ENCODE results near the gene HCRTR1.

The HCRTR1 gene

GRCh38 chr1:31576201-31576669 lies 41.3 kb upstream of the HCRTR1 start, which contains the start of gene TINAGL1:
TSS of gene TINAGL1 (plus strand) at chr1:31576515. CDS start at chr1:31577149, 634 bp downstream.
- H3K9me3 ChIP-seq (ENCODE audit: low read length) = no peaks in the 10 kb centered on the region
- H3K27me3 ChIP-seq (ENCODE audit: insufficient read depth, low read length) = peaks cover 68% of the 10 kb centered on the region
- H3K4me3 ChIP-seq (ENCODE audit: low read length) = no peak within 1 kb of the TSS
- no peaks in the 10 kb centered on the region for H3K4me1 ChIP-seq (ENCODE audit: insufficient read depth, low read length)
- H3K36me3 ChIP-seq (ENCODE audit: insufficient read depth, low read length) = no peaks in the 10 kb centered on the region
- H2AFZ ChIP-seq (ENCODE audit: low read depth, low read length) = no peak within 1 kb of the TSS

DNA sequence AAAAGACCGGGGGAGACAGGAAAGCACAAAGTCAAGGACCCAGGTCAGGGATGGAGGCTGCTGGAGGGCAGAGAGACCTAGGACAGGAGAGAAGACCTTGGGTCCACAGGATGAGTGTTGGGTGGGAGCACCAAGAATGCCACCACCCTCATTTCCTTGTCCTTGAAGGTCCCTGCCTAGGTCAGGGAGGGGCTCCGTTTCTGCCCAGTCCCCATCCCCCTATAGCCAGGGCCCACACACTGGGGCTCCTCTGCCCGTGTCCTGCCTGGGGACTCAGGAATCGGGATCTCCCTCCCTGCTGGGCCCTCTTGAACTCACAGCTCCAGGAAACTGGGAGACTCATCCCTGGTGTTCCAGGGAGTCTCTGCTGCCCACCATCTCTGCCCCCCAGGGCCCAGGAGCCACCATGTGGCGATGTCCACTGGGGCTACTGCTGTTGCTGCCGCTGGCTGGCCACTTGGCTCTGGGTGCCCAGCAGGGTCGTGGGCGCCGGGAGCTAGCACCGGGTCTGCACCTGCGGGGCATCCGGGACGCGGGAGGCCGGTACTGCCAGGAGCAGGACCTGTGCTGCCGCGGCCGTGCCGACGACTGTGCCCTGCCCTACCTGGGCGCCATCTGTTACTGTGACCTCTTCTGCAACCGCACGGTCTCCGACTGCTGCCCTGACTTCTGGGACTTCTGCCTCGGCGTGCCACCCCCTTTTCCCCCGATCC lies 40.6 kb upstream of the HCRTR1 start:
- Histone ChIP-seq H3K9me3 (ENCODE audit: low read length) (no peaks in the 10 kb centered on the region), H3K4me3 (ENCODE audit: low read length) (no peak overlapping the region)

DNA sequence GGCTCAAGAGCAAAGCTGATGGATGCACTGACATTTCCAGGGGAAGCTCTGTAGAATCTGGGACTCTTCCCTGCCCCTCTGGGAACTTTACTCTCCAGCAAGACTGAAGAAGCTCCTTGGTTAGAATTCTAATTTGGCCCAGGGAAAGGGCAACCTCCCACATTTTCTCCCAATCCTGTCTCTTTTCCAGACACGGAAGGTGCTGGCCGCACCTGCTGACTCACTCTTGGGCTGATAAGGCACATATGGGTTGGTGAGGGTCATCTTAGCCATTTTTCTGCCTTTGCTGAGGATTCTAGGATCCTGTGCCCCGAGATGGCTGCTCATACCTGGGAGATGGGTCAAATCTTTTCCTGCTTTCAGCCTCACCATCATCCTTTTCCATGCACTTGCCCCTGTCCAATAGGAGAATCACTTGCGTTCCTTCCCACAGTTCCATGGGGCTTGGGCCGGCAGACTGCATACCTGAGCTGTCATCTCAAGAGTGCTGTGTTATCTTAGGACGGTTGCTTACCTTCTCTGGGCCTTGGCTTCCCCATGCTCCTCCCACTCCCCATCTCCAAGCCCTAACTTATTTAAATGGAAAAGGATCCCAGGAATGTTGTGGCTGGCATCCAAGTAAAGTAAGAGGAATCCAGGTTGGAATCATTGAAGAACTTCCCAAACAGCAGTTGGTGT lies 39.8 kb upstream of the HCRTR1 start:
- no peaks in the 10 kb centered on the region for H3K9me3 ChIP-seq (ENCODE audit: low read length)
- peaks cover 68% of the 10 kb centered on the region for H3K27me3 ChIP-seq (ENCODE audit: insufficient read depth, low read length)
- no peaks in the 10 kb centered on the region for H3K4me1 ChIP-seq (ENCODE audit: insufficient read depth, low read length)
- no peaks in the 10 kb centered on the region for H3K36me3 ChIP-seq (ENCODE audit: insufficient read depth, low read length)
- H2AFZ ChIP-seq (ENCODE audit: low read depth, low read length) = no peak overlapping the region
- no peak overlapping the region for H3K4me3 ChIP-seq (ENCODE audit: low read length)

More for the DNA sequence above, 40.6 kb upstream of the HCRTR1 start:
- H3K27me3 ChIP-seq (ENCODE audit: insufficient read depth, low read length) = peaks cover 68% of the 10 kb centered on the region
- no peaks in the 10 kb centered on the region for H3K4me1 ChIP-seq (ENCODE audit: insufficient read depth, low read length)
- no peaks in the 10 kb centered on the region for H3K36me3 ChIP-seq (ENCODE audit: insufficient read depth, low read length)
- H2AFZ ChIP-seq (ENCODE audit: low read depth, low read length) = no peak overlapping the region

DNA sequence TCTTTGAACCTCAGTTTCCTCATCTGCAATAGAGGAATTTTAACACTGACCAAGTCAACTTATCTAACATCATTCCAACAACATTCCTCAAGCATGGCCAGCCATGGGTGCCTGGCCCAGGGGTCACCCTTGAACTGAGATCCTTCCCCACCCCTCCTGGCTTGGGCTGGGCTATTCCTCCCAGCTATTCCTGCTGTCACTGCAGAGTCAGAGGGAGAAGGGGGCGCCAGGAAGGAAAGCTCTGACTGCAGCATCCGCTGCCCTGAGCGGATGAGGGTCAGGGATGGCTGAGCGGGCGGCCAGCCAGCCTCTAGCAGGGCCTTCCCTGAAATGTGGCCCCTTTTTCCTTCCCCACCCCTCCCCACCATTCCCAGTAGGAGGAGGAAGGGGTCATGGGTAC lies 38.1 kb upstream of the HCRTR1 start:
- no peaks in the 10 kb centered on the region for H3K36me3 ChIP-seq (ENCODE audit: insufficient read depth, low read length)
- no peaks in the 10 kb centered on the region for H3K9me3 ChIP-seq (ENCODE audit: low read length)
- no peaks in the 10 kb centered on the region for H3K4me1 ChIP-seq (ENCODE audit: insufficient read depth, low read length)
- no peak overlapping the region for H3K4me3 ChIP-seq (ENCODE audit: low read length)
- no peak overlapping the region for H2AFZ ChIP-seq (ENCODE audit: low read depth, low read length)
- H3K27me3 ChIP-seq (ENCODE audit: insufficient read depth, low read length) = peaks cover 68% of the 10 kb centered on the region

DNA sequence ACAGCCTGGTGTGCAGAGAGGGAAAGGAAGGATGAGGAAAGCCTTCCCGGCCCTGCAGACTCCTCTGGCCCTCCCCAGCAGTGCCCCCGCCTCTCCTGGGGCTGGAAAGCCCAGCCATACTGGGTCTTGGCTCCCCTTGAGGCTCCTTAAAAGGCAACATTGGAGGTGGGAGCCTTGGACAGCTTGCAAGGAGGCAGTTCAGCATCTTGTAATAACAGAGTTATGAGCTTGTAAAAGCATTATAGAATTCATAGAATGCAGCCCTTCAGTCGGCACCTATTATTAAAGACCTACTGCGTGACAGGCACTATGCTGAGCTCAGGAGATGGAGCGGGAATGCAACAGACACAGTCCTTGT lies 37.0 kb upstream of the HCRTR1 start:
- no peaks in the 10 kb centered on the region for H3K4me1 ChIP-seq (ENCODE audit: insufficient read depth, low read length)

GRCh38 chr1:31580891-31581603 lies 36.4 kb upstream of the HCRTR1 start:
- H3K4me1 ChIP-seq (ENCODE audit: insufficient read depth, low read length) = no peaks in the 10 kb centered on the region
- H3K27me3 ChIP-seq (ENCODE audit: insufficient read depth, low read length) = peaks cover 65% of the 10 kb centered on the region
- no peaks in the 10 kb centered on the region for H3K9me3 ChIP-seq (ENCODE audit: low read length)
- no peak overlapping the region for H2AFZ ChIP-seq (ENCODE audit: low read depth, low read length)
- H3K4me3 ChIP-seq (ENCODE audit: low read length) = no peak overlapping the region
- no peaks in the 10 kb centered on the region for H3K36me3 ChIP-seq (ENCODE audit: insufficient read depth, low read length)

More for the DNA sequence above, 37.0 kb upstream of the HCRTR1 start:
- H3K4me3 ChIP-seq (ENCODE audit: low read length) = no peak overlapping the region
- H3K27me3 ChIP-seq (ENCODE audit: insufficient read depth, low read length) = peaks cover 69% of the 10 kb centered on the region
- no peaks in the 10 kb centered on the region for H3K9me3 ChIP-seq (ENCODE audit: low read length)
- no peak overlapping the region for H2AFZ ChIP-seq (ENCODE audit: low read depth, low read length)
- no peaks in the 10 kb centered on the region for H3K36me3 ChIP-seq (ENCODE audit: insufficient read depth, low read length)

DNA sequence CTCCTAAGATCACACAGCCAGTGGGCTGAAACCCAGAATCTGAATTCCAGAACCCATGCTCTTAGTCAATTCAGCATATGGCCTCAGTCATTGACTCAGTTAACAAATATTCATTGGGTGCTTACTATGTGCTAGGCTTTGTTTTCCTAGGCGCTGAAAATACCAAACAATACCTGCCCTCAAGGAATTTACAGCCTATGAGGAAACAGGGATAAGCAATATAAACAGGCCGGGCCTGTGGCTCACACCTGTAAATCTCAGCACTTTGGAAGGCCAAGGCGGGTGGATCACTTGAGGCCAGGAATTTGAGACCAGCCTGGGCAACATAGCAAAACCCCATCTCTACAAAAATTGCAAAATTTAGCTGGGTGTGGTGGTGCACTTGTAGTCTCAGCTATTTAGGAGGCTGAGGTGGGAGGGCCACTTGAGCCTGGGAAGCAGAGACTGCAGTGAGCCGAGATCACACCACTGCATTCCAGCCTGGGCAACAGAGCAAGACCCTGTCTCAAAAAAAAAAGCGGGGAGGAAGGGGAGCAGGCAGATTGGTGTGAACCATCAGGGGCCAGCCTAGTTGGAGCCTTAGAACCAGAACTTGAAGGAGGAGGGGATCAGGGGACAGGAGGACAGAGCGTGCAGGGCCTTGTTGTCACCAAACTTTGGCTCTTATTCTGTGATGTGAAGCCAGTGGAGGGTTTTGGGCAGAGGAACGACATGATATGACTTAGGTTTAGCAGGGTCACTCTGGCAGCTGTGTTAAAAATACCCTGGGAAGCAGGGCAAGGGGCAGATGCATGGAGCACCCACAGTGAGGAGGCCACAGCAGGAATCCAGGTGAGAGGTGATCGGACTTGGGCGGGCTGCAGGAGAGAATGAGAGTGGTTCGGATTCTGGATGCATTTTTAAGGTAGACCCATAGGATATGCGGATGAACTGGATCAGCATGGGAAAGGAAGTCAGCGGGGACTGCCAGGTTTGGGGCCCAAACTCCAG lies 35.4 kb upstream of the HCRTR1 start:
- H3K4me3 ChIP-seq (ENCODE audit: low read length) = no peak overlapping the region
- no peak overlapping the region for H2AFZ ChIP-seq (ENCODE audit: low read depth, low read length)
- no peaks in the 10 kb centered on the region for H3K36me3 ChIP-seq (ENCODE audit: insufficient read depth, low read length)
- peaks cover 54% of the 10 kb centered on the region for H3K27me3 ChIP-seq (ENCODE audit: insufficient read depth, low read length)
- no peaks in the 10 kb centered on the region for H3K4me1 ChIP-seq (ENCODE audit: insufficient read depth, low read length)
- no peaks in the 10 kb centered on the region for H3K9me3 ChIP-seq (ENCODE audit: low read length)

DNA sequence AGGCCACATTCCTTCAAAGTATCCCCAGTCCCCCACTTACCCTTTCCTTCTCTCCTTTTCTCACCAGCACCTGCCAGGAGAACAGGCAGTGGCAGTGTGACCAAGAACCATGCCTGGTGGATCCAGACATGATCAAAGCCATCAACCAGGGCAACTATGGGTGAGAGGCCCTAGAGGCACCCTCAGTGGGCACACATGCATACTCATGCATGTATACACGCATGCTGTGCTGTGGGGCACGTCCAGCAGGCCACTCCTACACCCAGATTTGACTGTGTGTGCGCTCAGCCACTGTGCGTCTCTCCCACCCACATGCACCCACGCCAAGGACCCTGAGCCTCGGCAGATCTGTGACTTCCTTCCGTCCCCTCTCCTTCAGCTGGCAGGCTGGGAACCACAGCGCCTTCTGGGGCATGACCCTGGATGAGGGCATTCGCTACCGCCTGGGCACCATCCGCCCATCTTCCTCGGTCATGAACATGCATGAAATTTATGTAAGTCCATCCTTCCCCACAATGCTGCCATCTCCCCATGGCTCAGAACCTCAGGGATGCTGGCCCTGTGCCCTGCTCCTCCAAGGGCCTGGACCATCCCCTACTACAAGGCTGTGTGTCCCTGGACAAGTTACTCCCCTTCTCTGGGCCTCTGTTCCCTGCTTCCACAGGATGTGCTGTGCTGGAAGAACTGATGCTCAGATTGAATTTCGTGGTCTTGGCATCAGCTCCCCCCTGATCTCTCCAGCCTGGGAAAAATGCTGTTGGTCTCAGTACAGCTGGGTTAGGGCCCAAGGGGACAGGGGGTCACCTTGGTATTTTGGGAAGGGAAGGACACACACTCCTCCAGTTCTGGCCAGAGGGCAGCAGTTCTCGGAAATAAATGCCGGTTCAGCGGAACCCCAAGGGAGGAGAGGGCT lies 34.2 kb upstream of the HCRTR1 start:
- Histone ChIP-seq H3K36me3 (ENCODE audit: insufficient read depth, low read length) (no peaks in the 10 kb centered on the region), H3K9me3 (ENCODE audit: low read length) (no peaks in the 10 kb centered on the region), H3K27me3 (ENCODE audit: insufficient read depth, low read length) (peaks cover 50% of the 10 kb centered on the region), H3K4me3 (ENCODE audit: low read length) (no peak overlapping the region), H2AFZ (ENCODE audit: low read depth, low read length) (no peak overlapping the region), H3K4me1 (ENCODE audit: insufficient read depth, low read length) (no peaks in the 10 kb centered on the region)

DNA sequence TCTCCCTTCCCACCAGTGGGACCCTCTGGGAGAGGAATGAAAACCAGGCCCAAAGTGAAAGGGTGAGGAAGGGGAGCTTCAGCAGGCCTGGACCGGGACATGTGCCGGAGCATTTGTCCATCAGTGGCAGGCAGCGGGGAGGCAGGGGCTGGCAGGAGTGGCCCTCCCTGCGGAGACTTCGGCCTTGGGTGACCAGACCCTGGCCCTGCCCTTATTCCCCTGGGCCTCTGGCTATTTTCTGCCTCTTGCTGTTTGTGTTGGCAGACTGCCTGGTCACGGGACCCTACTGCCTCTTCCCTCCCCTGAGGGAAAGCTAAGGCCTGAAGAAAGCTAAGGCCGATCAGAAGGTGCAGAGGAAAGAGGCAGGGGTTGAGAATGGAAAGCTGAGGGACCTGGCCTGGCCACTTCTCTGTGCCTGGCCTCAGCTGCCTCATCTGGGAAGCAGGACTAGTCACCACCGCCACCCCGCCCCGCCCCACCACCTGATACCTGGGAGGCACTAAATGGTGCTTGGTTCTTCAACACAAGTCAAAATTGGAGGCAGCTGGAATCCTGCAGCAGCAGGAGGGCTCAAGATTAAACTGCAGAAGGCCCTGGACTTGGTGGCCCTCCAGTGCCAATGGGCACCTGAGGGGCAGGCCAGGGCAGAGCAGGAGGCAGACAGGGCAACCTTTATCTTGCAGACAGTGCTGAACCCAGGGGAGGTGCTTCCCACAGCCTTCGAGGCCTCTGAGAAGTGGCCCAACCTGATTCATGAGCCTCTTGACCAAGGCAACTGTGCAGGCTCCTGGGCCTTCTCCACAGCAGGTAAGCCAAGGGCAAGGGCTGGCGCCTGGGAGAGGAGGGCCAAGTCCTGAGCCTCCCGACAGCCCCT lies 33.3 kb upstream of the HCRTR1 start:
- no peaks in the 10 kb centered on the region for H3K9me3 ChIP-seq (ENCODE audit: low read length)
- H2AFZ ChIP-seq (ENCODE audit: low read depth, low read length) = no peak overlapping the region
- H3K4me3 ChIP-seq (ENCODE audit: low read length) = no peak overlapping the region
- H3K36me3 ChIP-seq (ENCODE audit: insufficient read depth, low read length) = no peaks in the 10 kb centered on the region
- H3K4me1 ChIP-seq (ENCODE audit: insufficient read depth, low read length) = no peaks in the 10 kb centered on the region
- peaks cover 49% of the 10 kb centered on the region for H3K27me3 ChIP-seq (ENCODE audit: insufficient read depth, low read length)

GRCh38 chr1:31584869-31585735 lies 32.4 kb upstream of the HCRTR1 start:
- Histone ChIP-seq H2AFZ (ENCODE audit: low read depth, low read length) (no peak overlapping the region), H3K36me3 (ENCODE audit: insufficient read depth, low read length) (no peaks in the 10 kb centered on the region), H3K27me3 (ENCODE audit: insufficient read depth, low read length) (peaks cover 47% of the 10 kb centered on the region), H3K4me1 (ENCODE audit: insufficient read depth, low read length) (no peaks in the 10 kb centered on the region), H3K9me3 (ENCODE audit: low read length) (no peaks in the 10 kb centered on the region), H3K4me3 (ENCODE audit: low read length) (no peak overlapping the region)
